T-helper 1 cell treated with Interleukin-12 subunit alpha and Interleukin-12 subunit beta and Interleukin-4 antibody, amounts not matched to agents 30 μg/mL and 1 μg/mL, for 36 hours (primary cell): ENCODE data around the gene IFITM1.
A peak's percentile ranks its signal among the peaks of the same experiment; 100 is the strongest.
"Not testable (repeated sequence)": the region's sequence is repeated elsewhere in the genome, so short reads cannot be mapped to it uniquely, and the experiment has no call there.

Experiments
- H3K27ac Mint-ChIP-seq: one replicate; pipeline ENCODE4 v1.8.0; 2021; ENCODE audit warnings: mild to moderate bottlenecking, mixed read lengths
- H3K27me3 Mint-ChIP-seq: one replicate; pipeline ENCODE4 v1.8.0; 2021; ENCODE audit warnings: low read depth, mixed read lengths
- H3K36me3 Mint-ChIP-seq: one replicate; pipeline ENCODE4 v1.8.0; 2021; ENCODE audit warnings: low read depth, mixed read lengths
- H3K4me1 Mint-ChIP-seq: one replicate; pipeline ENCODE4 v1.8.0; 2021; ENCODE audit warnings: low read depth, mixed read lengths
- H3K4me3 Mint-ChIP-seq: one replicate; pipeline ENCODE4 v1.8.0; 2021; ENCODE audit warnings: mild to moderate bottlenecking, moderate library complexity, mixed read lengths
- H3K9me3 Mint-ChIP-seq: one replicate; pipeline ENCODE4 v1.8.0; 2021; ENCODE audit warnings: mixed read lengths

IFITM1 gene

DNA sequence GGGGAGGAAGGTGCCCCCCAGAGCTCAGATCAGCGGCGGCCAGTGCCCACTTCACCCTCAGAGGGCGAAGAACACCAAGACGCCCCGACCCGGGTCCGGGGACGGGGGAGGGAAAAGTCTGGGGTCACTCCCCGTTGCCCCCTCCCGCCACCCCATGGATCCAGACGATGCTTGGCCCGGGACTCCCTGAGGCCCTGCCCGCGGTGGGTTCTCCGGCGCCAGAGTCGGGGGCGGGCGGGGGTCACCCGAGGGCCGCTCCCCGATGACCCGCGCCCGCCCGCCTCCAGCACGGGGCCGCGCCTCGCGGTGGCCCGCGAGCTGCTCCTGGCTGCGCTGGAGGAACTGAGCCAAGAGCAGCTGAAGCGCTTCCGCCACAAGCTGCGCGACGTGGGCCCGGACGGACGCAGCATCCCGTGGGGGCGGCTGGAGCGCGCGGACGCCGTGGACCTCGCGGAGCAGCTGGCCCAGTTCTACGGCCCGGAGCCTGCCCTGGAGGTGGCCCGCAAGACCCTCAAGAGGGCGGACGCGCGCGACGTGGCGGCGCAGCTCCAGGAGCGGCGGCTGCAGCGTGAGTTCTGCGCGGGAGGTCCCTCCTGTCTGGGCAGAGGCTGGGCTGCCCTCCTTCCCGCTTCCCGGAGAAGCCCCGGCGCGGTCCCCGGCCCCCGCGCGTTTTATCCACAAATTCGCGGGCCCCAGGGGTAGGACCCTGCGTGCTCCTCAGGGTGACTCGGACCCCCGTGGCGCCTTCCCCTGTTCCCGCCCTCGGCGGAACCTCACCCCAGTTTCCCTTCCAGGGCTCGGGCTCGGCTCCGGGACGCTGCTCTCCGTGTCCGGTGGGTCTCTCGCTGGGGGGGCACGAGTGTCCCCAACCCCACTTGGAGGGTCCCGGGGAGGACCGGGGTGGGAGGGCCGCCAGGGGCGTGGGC lies 34.5 kb upstream of the IFITM1 start:
- peaks cover 43% of the 10 kb centered on the region for H3K4me1 Mint-ChIP-seq
- H3K27ac Mint-ChIP-seq = no peak overlapping the region
- peaks cover 49% of the 10 kb centered on the region for H3K27me3 Mint-ChIP-seq
- H3K9me3 Mint-ChIP-seq = peaks cover 5% of the 10 kb centered on the region
- H3K4me3 Mint-ChIP-seq = peak overlapping the region; percentile 85
- H3K36me3 Mint-ChIP-seq = peaks cover 43% of the 10 kb centered on the region

DNA sequence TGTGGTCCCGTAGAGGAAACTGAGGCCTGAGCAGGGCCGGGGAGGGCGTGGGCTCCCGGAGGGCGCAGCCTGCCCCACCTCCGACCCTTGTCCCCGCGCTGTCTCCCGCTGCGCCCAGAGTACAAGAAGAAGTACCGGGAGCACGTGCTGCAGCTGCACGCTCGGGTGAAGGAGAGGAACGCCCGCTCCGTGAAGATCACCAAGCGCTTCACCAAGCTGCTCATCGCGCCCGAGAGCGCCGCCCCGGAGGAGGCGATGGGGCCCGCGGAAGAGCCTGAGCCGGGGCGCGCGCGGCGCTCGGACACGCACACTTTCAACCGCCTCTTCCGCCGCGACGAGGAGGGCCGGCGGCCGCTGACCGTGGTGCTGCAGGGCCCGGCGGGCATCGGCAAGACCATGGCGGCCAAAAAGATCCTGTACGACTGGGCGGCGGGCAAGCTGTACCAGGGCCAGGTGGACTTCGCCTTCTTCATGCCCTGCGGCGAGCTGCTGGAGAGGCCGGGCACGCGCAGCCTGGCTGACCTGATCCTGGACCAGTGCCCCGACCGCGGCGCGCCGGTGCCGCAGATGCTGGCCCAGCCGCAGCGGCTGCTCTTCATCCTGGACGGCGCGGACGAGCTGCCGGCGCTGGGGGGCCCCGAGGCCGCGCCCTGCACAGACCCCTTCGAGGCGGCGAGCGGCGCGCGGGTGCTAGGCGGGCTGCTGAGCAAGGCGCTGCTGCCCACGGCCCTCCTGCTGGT lies 33.7 kb upstream of the IFITM1 start:
- H3K4me1 Mint-ChIP-seq = peaks cover 43% of the 10 kb centered on the region
- peak overlapping the region; percentile 87 for H3K4me3 Mint-ChIP-seq
- H3K27ac Mint-ChIP-seq = peak overlapping the region; percentile 76
- H3K9me3 Mint-ChIP-seq = peaks cover 5% of the 10 kb centered on the region
- H3K36me3 Mint-ChIP-seq = peaks cover 43% of the 10 kb centered on the region
- peaks cover 44% of the 10 kb centered on the region for H3K27me3 Mint-ChIP-seq

DNA sequence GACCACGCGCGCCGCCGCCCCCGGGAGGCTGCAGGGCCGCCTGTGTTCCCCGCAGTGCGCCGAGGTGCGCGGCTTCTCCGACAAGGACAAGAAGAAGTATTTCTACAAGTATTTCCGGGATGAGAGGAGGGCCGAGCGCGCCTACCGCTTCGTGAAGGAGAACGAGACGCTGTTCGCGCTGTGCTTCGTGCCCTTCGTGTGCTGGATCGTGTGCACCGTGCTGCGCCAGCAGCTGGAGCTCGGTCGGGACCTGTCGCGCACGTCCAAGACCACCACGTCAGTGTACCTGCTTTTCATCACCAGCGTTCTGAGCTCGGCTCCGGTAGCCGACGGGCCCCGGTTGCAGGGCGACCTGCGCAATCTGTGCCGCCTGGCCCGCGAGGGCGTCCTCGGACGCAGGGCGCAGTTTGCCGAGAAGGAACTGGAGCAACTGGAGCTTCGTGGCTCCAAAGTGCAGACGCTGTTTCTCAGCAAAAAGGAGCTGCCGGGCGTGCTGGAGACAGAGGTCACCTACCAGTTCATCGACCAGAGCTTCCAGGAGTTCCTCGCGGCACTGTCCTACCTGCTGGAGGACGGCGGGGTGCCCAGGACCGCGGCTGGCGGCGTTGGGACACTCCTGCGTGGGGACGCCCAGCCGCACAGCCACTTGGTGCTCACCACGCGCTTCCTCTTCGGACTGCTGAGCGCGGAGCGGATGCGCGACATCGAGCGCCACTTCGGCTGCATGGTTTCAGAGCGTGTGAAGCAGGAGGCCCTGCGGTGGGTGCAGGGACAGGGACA lies 32.9 kb upstream of the IFITM1 start:
- H3K4me3 Mint-ChIP-seq = peak overlapping the region; percentile 87

GRCh38 chr11:281486-282161 lies 32.2 kb upstream of the IFITM1 start:
- Mint-ChIP-seq H3K27me3 (peaks cover 37% of the 10 kb centered on the region), H3K4me1 (peaks cover 43% of the 10 kb centered on the region), H3K27ac (peak overlapping the region; percentile 62), H3K9me3 (peaks cover 3% of the 10 kb centered on the region), H3K4me3 (peak overlapping the region; percentile 87), H3K36me3 (peaks cover 43% of the 10 kb centered on the region)

More for the DNA sequence above, 32.9 kb upstream of the IFITM1 start:
- Mint-ChIP-seq H3K4me1 (peaks cover 43% of the 10 kb centered on the region), H3K36me3 (peaks cover 49% of the 10 kb centered on the region), H3K27ac (peak overlapping the region; percentile 68), H3K27me3 (peaks cover 39% of the 10 kb centered on the region), H3K9me3 (peaks cover 5% of the 10 kb centered on the region)

- Mint-ChIP-seq H3K4me3 (peak overlapping the region; percentile 87), H3K9me3 (no peaks in the 10 kb centered on the region), H3K4me1 (peaks cover 45% of the 10 kb centered on the region), H3K36me3 (peaks cover 40% of the 10 kb centered on the region), H3K27me3 (peaks cover 37% of the 10 kb centered on the region), H3K27ac (peak overlapping the region; percentile 62)
Observed at GRCh38 chr11:282171-282570, 31.7 kb upstream of the IFITM1 start.

- H3K27me3 Mint-ChIP-seq = peaks cover 34% of the 10 kb centered on the region
- peak overlapping the region; percentile 87 for H3K4me3 Mint-ChIP-seq
- H3K4me1 Mint-ChIP-seq = peaks cover 45% of the 10 kb centered on the region
- H3K36me3 Mint-ChIP-seq = peaks cover 37% of the 10 kb centered on the region
- H3K27ac Mint-ChIP-seq = peak overlapping the region; percentile 62
- H3K9me3 Mint-ChIP-seq = no peaks in the 10 kb centered on the region
Observed at GRCh38 chr11:282630-283360, 31.0 kb upstream of the IFITM1 start.

GRCh38 chr11:283405-284104 lies 30.3 kb upstream of the IFITM1 start:
- Mint-ChIP-seq H3K36me3 (peaks cover 34% of the 10 kb centered on the region), H3K4me1 (peaks cover 40% of the 10 kb centered on the region), H3K27ac (peak overlapping the region; percentile 11), H3K27me3 (peaks cover 32% of the 10 kb centered on the region), H3K9me3 (no peaks in the 10 kb centered on the region), H3K4me3 (peak overlapping the region; percentile 66)

DNA sequence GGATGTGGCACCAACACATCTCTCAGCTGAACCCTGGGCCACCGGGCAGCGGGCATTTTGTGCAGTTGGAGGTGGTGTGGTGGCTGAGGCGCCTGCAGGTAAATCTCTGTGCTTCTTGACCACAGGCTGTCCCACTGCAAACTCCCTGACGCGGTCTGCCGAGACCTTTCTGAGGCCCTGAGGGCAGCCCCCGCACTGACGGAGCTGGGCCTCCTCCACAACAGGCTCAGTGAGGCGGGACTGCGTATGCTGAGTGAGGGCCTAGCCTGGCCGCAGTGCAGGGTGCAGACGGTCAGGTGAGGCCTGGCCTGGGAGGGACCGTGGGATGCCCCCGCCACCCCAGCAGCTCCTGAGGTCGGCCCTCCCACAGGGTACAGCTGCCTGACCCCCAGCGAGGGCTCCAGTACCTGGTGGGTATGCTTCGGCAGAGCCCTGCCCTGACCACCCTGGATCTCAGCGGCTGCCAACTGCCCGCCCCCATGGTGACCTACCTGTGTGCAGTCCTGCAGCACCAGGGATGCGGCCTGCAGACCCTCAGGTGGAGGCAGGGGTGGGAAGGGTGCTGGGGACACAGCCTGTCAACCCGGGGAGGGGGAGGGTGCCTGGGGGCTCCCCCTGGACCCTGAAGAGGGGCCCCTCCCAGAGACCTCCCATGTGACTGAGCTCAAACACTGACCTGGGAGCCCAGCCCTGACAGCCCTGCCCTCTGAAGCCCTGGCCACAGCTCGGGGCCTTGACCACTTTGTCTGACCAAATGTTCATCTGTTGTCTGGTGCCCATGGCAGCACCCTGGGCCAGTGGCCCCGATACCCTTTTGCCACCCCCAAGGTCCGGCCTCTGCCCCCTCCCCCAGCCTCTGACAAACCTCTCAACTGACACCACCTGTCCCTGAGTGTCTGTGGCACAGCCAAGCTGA lies 29.5 kb upstream of the IFITM1 start:
- Mint-ChIP-seq H3K36me3 (peaks cover 32% of the 10 kb centered on the region), H3K27me3 (peaks cover 29% of the 10 kb centered on the region), H3K9me3 (no peaks in the 10 kb centered on the region), H3K27ac (no peak overlapping the region), H3K4me3 (no peak overlapping the region), H3K4me1 (peaks cover 38% of the 10 kb centered on the region)

GRCh38 chr11:285021-285893 lies 28.6 kb upstream of the IFITM1 start:
- H3K4me1 Mint-ChIP-seq = peaks cover 38% of the 10 kb centered on the region
- H3K27ac Mint-ChIP-seq = peak overlapping the region; percentile 3
- peaks cover 32% of the 10 kb centered on the region for H3K36me3 Mint-ChIP-seq
- no peak overlapping the region for H3K4me3 Mint-ChIP-seq
- no peaks in the 10 kb centered on the region for H3K9me3 Mint-ChIP-seq
- peaks cover 29% of the 10 kb centered on the region for H3K27me3 Mint-ChIP-seq

DNA sequence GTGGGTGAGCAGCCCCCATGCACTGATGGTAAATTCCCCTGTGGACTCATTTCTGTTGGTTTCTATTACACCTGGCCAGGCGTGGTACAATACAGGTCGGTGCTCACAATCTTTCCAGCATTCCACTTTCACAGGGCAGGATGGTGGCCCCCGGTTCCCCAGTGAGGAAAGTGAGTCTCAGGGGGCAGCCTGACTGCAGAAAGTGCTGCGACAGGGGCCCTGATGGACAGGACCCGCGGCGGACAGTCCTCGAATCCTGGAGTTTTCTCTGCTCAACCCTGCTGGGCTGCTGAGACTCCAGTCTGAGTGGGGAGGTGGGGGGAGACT lies 28.0 kb upstream of the IFITM1 start:
- peaks cover 37% of the 10 kb centered on the region for H3K4me1 Mint-ChIP-seq
- no peak overlapping the region for H3K27ac Mint-ChIP-seq

GRCh38 chr11:286977-287820 lies 26.6 kb upstream of the IFITM1 start:
- peaks cover 34% of the 10 kb centered on the region for H3K4me1 Mint-ChIP-seq
- peak overlapping the region; percentile 98 for H3K4me3 Mint-ChIP-seq
- H3K9me3 Mint-ChIP-seq = not testable (repeated sequence)
- peaks cover 18% of the 10 kb centered on the region for H3K27me3 Mint-ChIP-seq
- peaks cover 29% of the 10 kb centered on the region for H3K36me3 Mint-ChIP-seq
- H3K27ac Mint-ChIP-seq = peak overlapping the region; percentile 97

More for the DNA sequence above, 28.0 kb upstream of the IFITM1 start:
- Mint-ChIP-seq H3K9me3 (no peaks in the 10 kb centered on the region), H3K27me3 (peaks cover 29% of the 10 kb centered on the region), H3K4me3 (no peak overlapping the region), H3K36me3 (peaks cover 31% of the 10 kb centered on the region)
